ENCODE data around the gene HOXC11. TPM values are rescaled to one million over a fixed set of nuclear protein-coding genes. Genes with fewer than 3 reads are reported as not detected.

Gene HOXC11
- total RNA-seq, 4 donors from 2014 or later: not detected

- TF ChIP-seq POLR2A (IDR thresholded peaks at IDR 0.05) (no peak), CTCF (IDR thresholded peaks at IDR 0.05) (no peak)
- Histone ChIP-seq H3K27ac (no peak overlapping the region), H3K4me1 (peaks cover 3 to 53% (median 11%) of the 10 kb centered on the region in 3 donors), H3K36me3 (no peaks in the 10 kb centered on the region), H3K27me3 (peaks cover 13 to 100% (median 26%) of the 10 kb centered on the region in 4 donors), H3K4me3 (no peak overlapping the region), H3K9me3 (no peaks in the 10 kb centered on the region)
- WGBS, 2 donors: 53 to 69% methylated on average over 23 to 29 of the region's 43 CpGs
- intact Hi-C loops (cut with DNase I): no loop called here
- no peak for DNase-seq
Observed at GRCh38 chr12:54019091-54019811, 46.3 kb downstream of the HOXC11 start.

- peak overlapping the region in 1 of 4 donors; percentile 22 for H3K27ac ChIP-seq
- H3K27me3 ChIP-seq: peaks cover 7 to 100% (median 19%) of the 10 kb centered on the region in 4 donors
- H3K9me3 ChIP-seq: no peaks in the 10 kb centered on the region
- no peak for TF ChIP-seq POLR2A (IDR thresholded peaks at IDR 0.05)
- no peak for TF ChIP-seq CTCF (IDR thresholded peaks at IDR 0.05)
- intact Hi-C loops (cut with DNase I): no loop called here
- DNase-seq: no peak
- 52 to 66% methylated on average over 9 to 10 of the region's 10 CpGs for WGBS, 2 donors
- H3K4me1 ChIP-seq: peaks cover 3 to 48% (median 8%) of the 10 kb centered on the region in 3 donors
- peak overlapping the region in 1 of 4 donors; percentile 10 for H3K4me3 ChIP-seq
- no peaks in the 10 kb centered on the region for H3K36me3 ChIP-seq
Observed at GRCh38 chr12:54019924-54020590, 47.1 kb downstream of the HOXC11 start.

DNA sequence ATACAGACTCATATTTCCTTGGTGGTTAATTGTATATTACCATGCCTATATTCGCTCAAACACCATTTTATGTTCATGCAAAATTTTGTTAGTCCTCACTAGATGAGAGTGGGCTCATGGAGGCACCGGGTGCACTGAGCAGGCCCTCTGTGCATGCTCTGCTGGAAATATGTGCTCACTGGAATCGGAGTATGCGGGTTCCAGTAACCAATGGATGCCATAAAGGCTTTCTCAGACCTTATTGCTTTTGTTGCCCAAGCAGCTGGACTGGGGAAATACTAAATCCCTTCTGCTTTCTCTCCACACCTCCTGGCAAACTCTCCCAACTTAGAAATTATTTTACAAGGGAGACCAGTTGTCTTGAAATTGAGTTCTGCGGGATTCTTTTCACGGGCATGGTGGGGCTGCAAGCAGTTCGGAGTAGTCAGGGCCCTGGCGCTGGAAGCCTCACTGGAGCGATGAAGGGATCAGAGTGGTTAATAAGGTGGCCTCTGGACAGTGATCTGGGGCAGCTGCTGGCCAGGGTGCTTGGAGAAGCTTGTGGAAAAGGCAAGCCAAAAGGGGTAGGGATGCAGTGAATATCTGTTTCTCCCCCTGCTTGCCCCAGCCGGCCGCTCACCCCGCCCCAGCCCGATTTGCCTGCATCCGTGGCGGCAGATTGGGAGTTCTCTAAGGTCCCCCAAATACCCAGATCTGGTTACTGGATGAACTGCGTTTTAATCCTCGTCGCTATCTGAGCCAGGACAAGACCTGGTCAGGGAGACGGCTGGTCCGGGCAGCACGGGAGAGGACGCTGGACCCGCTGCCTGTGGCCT lies 47.9 kb downstream of the HOXC11 start:
- Histone ChIP-seq H3K4me3 (no peak overlapping the region), H3K27me3 (peaks cover 4 to 100% (median 15%) of the 10 kb centered on the region in 4 donors), H3K27ac (no peak overlapping the region), H3K36me3 (no peaks in the 10 kb centered on the region), H3K9me3 (no peaks in the 10 kb centered on the region), H3K4me1 (peaks cover 3 to 48% (median 8%) of the 10 kb centered on the region in 3 donors)
- DNase-seq: no peak
- TF ChIP-seq POLR2A (IDR thresholded peaks at IDR 0.05): no peak
- 65 to 73% methylated on average over 14 of the region's 23 CpGs for WGBS, 2 donors
- intact Hi-C loops (cut with DNase I): no loop called here

- no peak overlapping the region for H3K27ac ChIP-seq
- peaks cover 0 to 100% (median 14%) of the 10 kb centered on the region in 4 donors for H3K27me3 ChIP-seq
- H3K36me3 ChIP-seq: no peaks in the 10 kb centered on the region
- DNase-seq: no peak
- peak in 2 of 6 experiments; percentile 8 to 30 for TF ChIP-seq CTCF (IDR thresholded peaks at IDR 0.05)
- no peak for TF ChIP-seq POLR2A (IDR thresholded peaks at IDR 0.05)
- peak overlapping the region in 2 of 4 donors; percentile 5 to 35 for H3K4me3 ChIP-seq
- intact Hi-C loops (cut with DNase I): no loop called here
- 9 to 27% methylated on average over 8 to 15 of the region's 16 CpGs for WGBS, 2 donors
- H3K4me1 ChIP-seq: peaks cover 3 to 44% (median 5%) of the 10 kb centered on the region in 3 donors
- no peaks in the 10 kb centered on the region for H3K9me3 ChIP-seq
Observed at GRCh38 chr12:54021432-54022013, 48.6 kb downstream of the HOXC11 start.

Data from esophagus squamous epithelium (tissue), 5 donors.